RCC 7860 (cell line): Measurements from ENCODE around the gene SLU7.

Experiments
- DNase-seq: peaks from one replicate; pipeline ENCODE4 v3.0.0-alpha.2; 2015; ENCODE audit warnings: low spot score
- FAIRE-seq: peaks from 2 replicates; lab custom pipeline; 2012; peaks lifted over from hg19 to GRCh38; lab: Jason Lieb, UNC

Gene SLU7

GRCh38 chr5:160451281-160451680 lies 32.4 kb upstream of the SLU7 start:
- FAIRE-seq (no peak), DNase-seq (no peak)

DNA sequence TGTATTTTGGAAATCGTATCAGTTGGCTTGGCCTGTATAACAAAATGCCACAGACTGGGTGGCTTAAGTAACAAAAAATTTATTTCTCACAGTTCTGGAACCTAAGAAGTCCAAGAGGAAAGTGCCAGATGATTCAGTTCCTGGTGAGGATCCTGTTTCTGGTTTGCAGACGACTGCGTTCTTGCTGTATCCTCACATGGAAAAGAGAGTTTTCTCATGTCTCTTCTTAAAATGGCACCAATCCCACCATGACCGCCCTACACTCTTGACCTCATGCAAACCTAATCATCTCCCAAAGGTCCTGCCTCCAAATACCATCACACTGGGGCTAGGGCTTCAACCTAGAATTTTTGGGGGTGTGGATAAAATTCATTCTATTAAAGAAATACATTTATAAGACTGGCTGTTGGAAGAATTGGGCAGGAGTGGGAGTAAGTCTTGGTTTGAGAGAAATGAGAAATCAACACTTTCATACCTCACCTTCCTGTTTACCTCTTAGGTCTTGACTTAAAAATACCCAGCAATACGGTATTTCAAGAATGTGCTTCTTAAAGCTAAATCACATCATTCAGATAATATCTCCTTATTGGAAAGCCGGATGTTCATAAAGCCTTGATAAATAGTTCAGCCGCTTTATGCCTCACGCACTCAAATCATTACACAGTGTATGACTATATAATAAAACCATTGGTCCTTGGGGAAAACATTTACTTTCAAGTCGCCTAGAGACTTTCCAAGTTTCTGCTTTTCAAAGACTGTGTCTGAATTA lies 31.5 kb upstream of the SLU7 start:
- DNase-seq: no peak

DNA sequence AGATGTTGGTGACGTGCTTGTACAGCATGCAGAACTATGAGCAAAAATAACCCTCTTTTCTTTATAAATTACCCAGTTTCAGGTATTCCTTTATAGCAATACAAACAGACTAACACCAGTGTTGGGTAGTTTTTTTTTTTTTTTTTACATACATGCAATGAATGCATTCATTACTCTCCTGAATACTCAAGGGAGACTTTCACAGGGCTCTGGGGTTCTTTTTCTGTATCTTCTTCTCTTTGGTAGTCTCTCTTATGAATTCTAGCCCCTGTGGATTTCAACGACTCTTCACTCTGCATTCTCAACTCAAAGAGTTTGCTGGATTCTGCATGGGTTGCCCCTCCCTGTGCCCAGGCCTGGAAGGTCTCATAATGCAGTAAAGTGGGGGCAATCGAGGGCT lies 30.6 kb upstream of the SLU7 start:
- no peak for FAIRE-seq

More for the DNA sequence above, 31.5 kb upstream of the SLU7 start:
- no peak for FAIRE-seq

GRCh38 chr5:160448886-160449285 lies 30.0 kb upstream of the SLU7 start:
- FAIRE-seq (no peak), DNase-seq (no peak)

More for the DNA sequence above, 30.6 kb upstream of the SLU7 start:
- DNase-seq: no peak

DNA sequence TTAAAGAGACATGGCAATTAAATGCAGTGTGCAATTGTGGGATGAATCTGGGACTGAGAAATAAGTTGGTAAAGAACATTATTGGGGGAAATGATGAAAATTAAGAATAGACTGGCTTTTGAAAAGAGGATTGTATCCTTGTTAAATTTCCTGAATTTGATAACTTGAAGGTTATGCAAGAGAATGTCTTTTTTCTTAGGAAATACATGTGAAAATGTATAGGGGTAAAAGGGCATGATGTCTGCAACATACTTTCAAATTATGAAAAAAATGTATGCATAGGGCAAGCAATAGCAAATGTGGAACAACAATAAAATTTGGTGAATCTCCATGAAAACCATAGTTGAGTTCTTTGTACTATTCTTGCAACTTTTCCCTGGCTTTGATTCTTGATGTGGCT lies 26.9 kb upstream of the SLU7 start:
- no peak for DNase-seq
- no peak for FAIRE-seq

DNA sequence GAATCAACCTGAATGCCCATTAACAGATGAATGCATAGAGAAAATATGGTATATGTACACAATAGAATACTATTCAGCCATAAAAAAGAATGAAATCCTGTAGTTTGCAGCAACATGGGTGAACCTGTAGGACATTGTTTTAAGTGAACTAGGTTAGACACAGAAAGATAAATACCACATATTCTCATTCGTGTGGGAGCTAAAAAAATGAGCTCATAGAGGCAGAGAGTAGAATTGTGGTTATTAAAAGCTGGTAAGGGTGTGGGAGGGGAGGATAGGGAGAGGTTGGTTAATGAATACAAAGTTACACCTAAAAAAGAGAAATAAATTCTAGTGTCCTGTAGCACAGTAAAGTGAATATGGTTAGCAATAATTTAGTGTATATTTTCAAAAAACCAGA lies 26.3 kb upstream of the SLU7 start:
- DNase-seq: no peak
- no peak for FAIRE-seq

DNA sequence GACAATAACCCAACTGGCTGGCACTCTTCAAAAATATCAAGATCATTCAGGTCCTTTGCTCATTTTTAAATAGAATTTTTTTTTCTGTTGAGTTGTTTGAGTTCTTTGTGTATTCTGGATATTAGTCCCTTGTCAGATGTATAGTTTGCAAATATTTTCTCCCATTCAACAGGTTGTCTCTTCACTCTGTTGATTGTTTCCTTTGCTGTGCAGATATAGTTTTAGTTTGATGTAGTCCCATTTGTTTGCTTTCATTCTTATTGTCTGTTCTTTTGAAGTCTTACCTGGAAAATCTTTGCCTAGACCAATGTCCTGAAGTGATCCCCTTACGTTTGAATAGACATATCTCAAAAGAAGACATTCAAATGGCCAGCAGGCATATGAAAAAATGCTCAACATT lies 25.5 kb upstream of the SLU7 start:
- DNase-seq: no peak
- FAIRE-seq: no peak

DNA sequence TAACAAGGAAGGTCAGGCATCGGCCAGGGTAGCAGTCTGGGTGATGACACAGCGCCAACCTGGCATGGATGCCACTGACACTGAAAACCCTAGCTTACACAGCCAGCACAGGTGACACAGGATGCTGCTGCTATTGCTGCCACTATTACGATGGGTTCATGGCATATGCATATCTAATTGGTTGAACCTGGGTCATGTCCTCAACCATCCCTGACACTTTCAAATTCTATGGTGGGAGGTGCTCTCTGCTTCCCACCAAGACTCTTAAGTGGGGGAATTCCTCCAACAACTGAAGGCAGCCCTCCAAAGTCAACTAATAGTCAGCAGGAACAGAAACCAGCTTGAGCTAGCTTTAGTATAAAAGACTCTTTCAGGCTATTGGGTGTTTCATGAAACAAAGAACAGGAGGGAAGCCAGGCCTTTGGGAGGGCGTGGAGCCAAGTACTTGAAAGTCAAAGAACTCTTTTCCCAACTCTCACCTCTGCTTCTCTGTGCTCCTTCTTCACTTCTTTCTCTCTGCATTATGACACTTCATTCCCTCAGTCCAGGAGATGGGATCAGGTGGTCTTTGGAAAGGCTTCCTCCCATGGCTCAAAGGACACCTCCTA lies 24.0 kb upstream of the SLU7 start:
- DNase-seq (no peak), FAIRE-seq (no peak)

- FAIRE-seq (no peak), DNase-seq (no peak)
These were observed 22.5 kb upstream of the SLU7 start for GRCh38 chr5:160441311-160441781.

GRCh38 chr5:160439205-160439600 lies 20.3 kb upstream of the SLU7 start:
- DNase-seq (peak; percentile 54), FAIRE-seq (no peak)

DNA sequence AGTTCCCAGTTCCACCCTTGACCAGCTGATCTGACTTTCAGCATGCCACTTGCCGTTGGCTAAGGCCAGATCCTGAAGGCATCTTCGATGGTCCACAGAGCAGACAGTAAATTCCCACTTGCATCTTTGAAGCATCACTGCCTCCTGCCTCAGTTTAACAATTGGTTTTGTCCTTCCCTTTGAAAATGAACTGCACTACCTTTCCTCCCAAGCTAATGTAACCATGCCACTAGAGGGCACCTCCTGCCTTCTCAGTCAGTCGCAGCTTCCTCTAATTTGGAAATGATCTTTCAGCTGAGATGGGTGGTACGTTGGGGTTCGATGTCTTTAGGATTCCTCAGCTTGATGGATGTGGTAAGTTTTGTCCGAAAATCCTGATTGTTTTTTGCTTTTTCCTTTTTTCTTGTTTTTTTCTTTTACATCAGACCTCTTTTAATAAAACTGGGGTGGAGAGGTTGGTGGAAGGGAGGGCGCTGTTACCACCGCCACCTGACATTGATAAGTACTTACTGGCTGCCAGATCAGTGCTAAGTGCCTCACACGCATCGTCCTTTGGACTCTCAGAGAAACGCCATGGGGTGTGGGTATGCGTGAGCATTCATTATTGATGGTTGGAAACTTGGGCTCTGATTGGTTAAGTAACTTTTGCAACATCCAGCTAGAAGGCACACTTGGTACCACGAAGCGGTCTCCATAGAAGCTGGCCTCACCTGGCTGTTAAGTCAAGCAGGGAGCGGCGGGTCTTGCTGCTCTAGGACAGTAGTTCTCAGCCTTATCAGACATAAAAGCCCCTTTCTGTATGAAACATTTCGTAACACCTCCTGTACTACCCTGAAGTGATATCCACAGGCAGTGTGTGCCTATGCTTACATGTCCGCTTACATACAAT lies 19.7 kb upstream of the SLU7 start:
- FAIRE-seq (no peak), DNase-seq (peak; percentile 28)

- DNase-seq: no peak
- FAIRE-seq: no peak
These were observed 18.4 kb upstream of the SLU7 start for GRCh38 chr5:160437271-160437670.

DNA sequence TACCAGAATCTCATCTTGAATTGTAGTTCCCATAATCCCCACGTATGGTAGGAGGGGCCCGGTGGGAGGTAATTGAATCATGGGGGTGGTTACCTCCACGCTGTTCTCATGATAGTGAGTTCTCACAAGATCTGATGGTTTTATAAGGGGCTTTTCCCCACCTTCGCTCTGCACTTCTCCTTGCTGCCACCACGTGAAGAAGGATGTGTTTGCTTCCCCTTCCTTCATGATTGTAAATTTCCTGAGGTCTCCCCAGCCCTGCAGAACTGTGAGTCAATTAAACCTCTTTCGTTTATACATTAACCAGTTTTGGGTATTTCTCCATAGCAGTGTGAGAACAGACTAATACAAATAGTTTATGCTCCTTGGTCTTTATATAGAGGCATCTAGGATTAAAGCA lies 17.8 kb upstream of the SLU7 start:
- DNase-seq (peak; percentile 24), FAIRE-seq (peak; percentile 15)

- DNase-seq: no peak
- no peak for FAIRE-seq
These were observed 17.1 kb upstream of the SLU7 start for GRCh38 chr5:160436017-160436416.

DNA sequence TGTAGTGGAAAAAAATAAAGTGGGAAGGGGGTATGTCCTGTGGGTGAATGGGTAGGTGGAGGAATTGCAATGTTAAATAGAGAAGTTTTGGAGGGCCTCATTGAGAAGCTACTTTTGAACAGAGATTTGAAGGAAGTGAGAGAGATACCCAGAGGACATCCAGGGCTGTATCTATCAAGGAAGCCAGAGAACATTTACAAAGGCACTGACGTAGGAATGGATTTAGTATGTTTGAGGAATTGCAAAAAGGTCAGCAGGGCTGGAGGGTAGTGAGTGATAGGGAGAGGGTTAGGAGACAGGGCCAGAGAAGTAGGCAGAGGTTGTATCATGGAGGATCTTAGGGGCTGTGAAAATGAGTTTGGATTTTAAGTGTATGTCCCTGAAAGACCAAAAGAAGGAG lies 16.7 kb upstream of the SLU7 start:
- FAIRE-seq (no peak), DNase-seq (no peak)

- peak; percentile 87 for FAIRE-seq
- DNase-seq: peak; percentile 88
These were observed 15.2 kb upstream of the SLU7 start for GRCh38 chr5:160434022-160434531.

DNA sequence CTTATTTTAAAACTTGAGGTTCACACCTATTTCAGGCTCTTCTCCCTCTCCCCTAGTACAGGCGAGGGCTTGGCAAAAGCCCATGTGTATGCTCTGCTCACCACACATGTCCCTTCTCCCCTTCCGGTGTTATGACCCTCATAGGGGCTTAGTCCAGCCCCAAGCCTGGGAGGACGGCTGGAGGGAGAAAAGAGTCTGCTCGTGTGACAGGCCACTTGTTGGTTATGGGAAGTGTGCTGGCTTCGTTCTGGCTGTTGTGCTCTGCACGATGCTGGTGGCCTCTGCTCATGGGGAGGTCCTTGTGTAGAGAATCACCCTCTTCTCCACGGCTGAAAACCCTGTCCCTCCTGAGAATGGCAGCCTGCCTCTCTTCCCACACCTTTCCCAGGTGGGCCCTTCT lies 13.9 kb upstream of the SLU7 start:
- DNase-seq (no peak), FAIRE-seq (no peak)

DNA sequence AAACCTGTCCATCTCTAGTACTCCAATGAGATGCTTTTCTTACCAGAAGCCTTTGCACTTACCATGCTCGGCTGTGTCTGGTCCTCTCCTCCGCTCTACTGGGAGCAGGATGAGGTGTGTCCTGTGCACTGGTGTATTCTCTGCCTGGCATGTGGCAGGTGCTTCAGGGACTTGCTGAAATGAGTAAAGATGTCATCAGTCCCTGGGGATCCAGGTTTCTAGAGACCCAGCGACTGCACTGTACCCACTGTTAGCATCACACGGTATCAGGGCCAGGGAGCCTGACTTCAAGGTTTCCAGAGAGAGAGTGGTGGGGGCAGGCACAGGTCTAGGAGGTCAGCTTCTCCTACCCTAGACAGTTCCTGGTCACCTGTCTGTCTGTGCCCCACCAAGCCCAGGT lies 13.3 kb upstream of the SLU7 start:
- no peak for FAIRE-seq
- no peak for DNase-seq

GRCh38 chr5:160427607-160428006 lies 8.7 kb upstream of the SLU7 start:
- no peak for FAIRE-seq

GRCh38 chr5:160423099-160423498 lies 4.2 kb upstream of the SLU7 start:
- FAIRE-seq (no peak), DNase-seq (no peak)

More at GRCh38 chr5:160427607-160428006, 8.7 kb upstream of the SLU7 start:
- no peak for DNase-seq

GRCh38 chr5:160421625-160422258 lies 2.9 kb upstream of the SLU7 start, which contains the start of gene PTTG1:
PTTG1 (plus strand) TSS chr5:160421855; CDS start chr5:160422313, 458 bp downstream.
- DNase-seq (peak; percentile 86), FAIRE-seq (peak; percentile 92)
